Measurements from ENCODE around the gene AK8. TPM values are rescaled to one million over a fixed set of nuclear protein-coding genes. Genes with fewer than 3 reads are reported as not detected.

AK8 gene
- total and polyA plus RNA-seq, 2 of the 4 experiments (the other 2 are of a cell fraction) = under 0.01 to 0.09 TPM

- H4K5ac ChIP-seq (ENCODE audit: low read depth, low read length) = no peak overlapping the region
- H2AFZ ChIP-seq (replicated peaks; ENCODE audit: low read length, poor library complexity) = no peak overlapping the region
- H3K56ac ChIP-seq (ENCODE audit: extremely low read depth, insufficient read depth, low read length) = no peak overlapping the region
- H3K14ac ChIP-seq (replicated peaks; ENCODE audit: low read depth, low read length) = no peak overlapping the region
- H3K79me1 ChIP-seq (ENCODE audit: low read depth in 1 of 2, low read length in 2 of 2) = no peaks in the 10 kb centered on the region
- H2AK9ac ChIP-seq (replicated peaks; ENCODE audit: low read depth, low read length, poor library complexity) = no peak overlapping the region
- ChIA-PET POLR2A (ENCODE audit: unreplicated experiment) (no interaction called here), CTCF (no interaction called here)
- intact Hi-C loops (cut with micrococcal nuclease) (no loop called here), in situ Hi-C loops (cut with MboI; ENCODE audit: low sequenced_read_pairs) (loop anchor here (5.0 kb wide), 1 partner anchor 288 kb away; no protein-coding TSS in a partner anchor), dilution Hi-C loops (cut with HindIII; ENCODE audit: low sequenced_read_pairs, unreplicated experiment) (no loop called here)
- no peak overlapping the region for H4K91ac ChIP-seq (ENCODE audit: insufficient read depth, low read depth, low read length)
- no peak overlapping the region for H2BK20ac ChIP-seq (ENCODE audit: low read depth, low read length)
- H3K36me3 ChIP-seq (ENCODE audit: control insufficient read depth, insufficient read depth, low read length) = no peaks in the 10 kb centered on the region
- H4K20me1 ChIP-seq (ENCODE audit: insufficient read depth, low read length) = no peaks in the 10 kb centered on the region
- no peak overlapping the region for H3K18ac ChIP-seq (ENCODE audit: low read depth, low read length)
- H3K4me2 ChIP-seq (ENCODE audit: low read depth, low read length) = no peak overlapping the region
- H3K4me3 ChIP-seq (ENCODE audit: insufficient read depth, low read depth, low read length) = no peak overlapping the region
- H2BK120ac ChIP-seq (ENCODE audit: low read depth, low read length) = no peak overlapping the region
- ATAC-seq (ENCODE audit: low read depth) (no peak), DNase-seq (no peak)
- peaks cover 49% of the 10 kb centered on the region for H3K27me3 ChIP-seq (ENCODE audit: control insufficient read depth, insufficient read depth, low read length)
- 62% methylated on average over 2 of the region's 16 CpGs; no CpG with 5 or more reads in 1 of the 2 experiments for WGBS, 2 experiments (ENCODE audit: extremely low coverage in 2 of 2, insufficient read length in 1 of 2)
- no peak overlapping the region for H3K4ac ChIP-seq (ENCODE audit: low read depth, low read length)
- H2AK5ac ChIP-seq (ENCODE audit: low read depth, low read length) = no peak overlapping the region
- TF ChIP-seq BHLHE40 (IDR thresholded peaks at IDR 0.05; ENCODE audit: low read depth, low read length) (no peak), FOS (IDR thresholded peaks at IDR 0.05; ENCODE audit: low read depth, low read length) (no peak), RFX5 (IDR thresholded peaks at IDR 0.05; ENCODE audit: low read depth, low read length) (no peak), CHD1 (IDR thresholded peaks at IDR 0.05; ENCODE audit: low read depth, low read length) (no peak), ELK1 (IDR thresholded peaks at IDR 0.05; ENCODE audit: borderline replicate concordance, low read depth, low read length) (no peak), CEBPB (IDR thresholded peaks at IDR 0.05; ENCODE audit: low read depth, low read length) (no peak)
- TF ChIP-seq, protein P1, sequence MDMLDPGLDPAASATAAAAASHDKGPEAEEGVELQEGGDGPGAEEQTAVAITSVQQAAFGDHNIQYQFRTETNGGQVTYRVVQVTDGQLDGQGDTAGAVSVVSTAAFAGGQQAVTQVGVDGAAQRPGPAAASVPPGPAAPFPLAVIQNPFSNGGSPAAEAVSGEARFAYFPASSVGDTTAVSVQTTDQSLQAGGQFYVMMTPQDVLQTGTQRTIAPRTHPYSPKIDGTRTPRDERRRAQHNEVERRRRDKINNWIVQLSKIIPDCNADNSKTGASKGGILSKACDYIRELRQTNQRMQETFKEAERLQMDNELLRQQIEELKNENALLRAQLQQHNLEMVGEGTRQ (IDR thresholded peaks at IDR 0.05; ENCODE audit: low read depth, low read length) = no peak
- TF ChIP-seq, protein P2, sequence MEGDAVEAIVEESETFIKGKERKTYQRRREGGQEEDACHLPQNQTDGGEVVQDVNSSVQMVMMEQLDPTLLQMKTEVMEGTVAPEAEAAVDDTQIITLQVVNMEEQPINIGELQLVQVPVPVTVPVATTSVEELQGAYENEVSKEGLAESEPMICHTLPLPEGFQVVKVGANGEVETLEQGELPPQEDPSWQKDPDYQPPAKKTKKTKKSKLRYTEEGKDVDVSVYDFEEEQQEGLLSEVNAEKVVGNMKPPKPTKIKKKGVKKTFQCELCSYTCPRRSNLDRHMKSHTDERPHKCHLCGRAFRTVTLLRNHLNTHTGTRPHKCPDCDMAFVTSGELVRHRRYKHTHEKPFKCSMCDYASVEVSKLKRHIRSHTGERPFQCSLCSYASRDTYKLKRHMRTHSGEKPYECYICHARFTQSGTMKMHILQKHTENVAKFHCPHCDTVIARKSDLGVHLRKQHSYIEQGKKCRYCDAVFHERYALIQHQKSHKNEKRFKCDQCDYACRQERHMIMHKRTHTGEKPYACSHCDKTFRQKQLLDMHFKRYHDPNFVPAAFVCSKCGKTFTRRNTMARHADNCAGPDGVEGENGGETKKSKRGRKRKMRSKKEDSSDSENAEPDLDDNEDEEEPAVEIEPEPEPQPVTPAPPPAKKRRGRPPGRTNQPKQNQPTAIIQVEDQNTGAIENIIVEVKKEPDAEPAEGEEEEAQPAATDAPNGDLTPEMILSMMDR (conservative IDR thresholded peaks at IDR 0.05; ENCODE audit: low read depth, low read length) = no peak
- no peak overlapping the region for H2BK5ac ChIP-seq (ENCODE audit: low read depth, low read length, poor library complexity, severe bottlenecking)
- no peaks in the 10 kb centered on the region for H3K9me1 ChIP-seq (ENCODE audit: insufficient read depth, low read length)
- H3K9ac ChIP-seq (ENCODE audit: low read depth, low read length) = no peak overlapping the region
- H3K9me3 ChIP-seq (ENCODE audit: control insufficient read depth, insufficient read depth, low read length) = no peaks in the 10 kb centered on the region
- no peak overlapping the region for H3K23ac ChIP-seq (ENCODE audit: low read depth, low read length)
- H3K27ac ChIP-seq (ENCODE audit: insufficient read depth, low read length) = no peak overlapping the region
- BruUV-seq (replicated peaks) = no TSS peak
- H3K4me1 ChIP-seq (ENCODE audit: control insufficient read depth, insufficient read depth, low read length) = no peaks in the 10 kb centered on the region
- no peak overlapping the region for H4K8ac ChIP-seq (ENCODE audit: low read depth in 2 of 2, low read length in 2 of 2)
- H2BK15ac ChIP-seq (ENCODE audit: low read depth, low read length) = no peak overlapping the region
Measured at GRCh38 chr9:132795511-132796303, 82.4 kb downstream of the AK8 start.

Measured in IMR-90 (cell line).